GM23338 (cell line): ENCODE results near the gene ST6GALNAC4. TPM values are rescaled to one million over a fixed set of nuclear protein-coding genes. Genes with fewer than 3 reads are reported as not detected.

Source experiments
- ATAC-seq: fragments of 200-7000 bp; cut with Tn5 transposase; 3 replicates; pipeline ENCODE4 v1.9.1; 2020
- DNase-seq: peaks from one replicate; pipeline ENCODE4 v3.0.0-alpha.2; 2015; ENCODE audit warnings: low spot score
- H2AFZ ChIP-seq: fragments of 200-600 bp; sonication (generic); 2 replicates; pipeline ENCODE4 v1.8.0; 2016; ENCODE audit warnings: antibody characterized with exemption, mild to moderate bottlenecking, moderate library complexity
- H3F3A ChIP-seq: fragments of 200-600 bp; sonication (generic); replicated peaks from 2 replicates; pipeline ENCODE4 v1.8.0; 2017; ENCODE audit warnings: antibody characterized with exemption, mixed run types, low read depth
- H3K27ac ChIP-seq: fragments of 200-600 bp; sonication (generic); 2 replicates; pipeline ENCODE4 v1.6.1; 2016; ENCODE audit warnings: low read depth
- H3K27me3 ChIP-seq: fragments of 200-600 bp; sonication (generic); 2 replicates; pipeline ENCODE4 v1.8.0; 2016; ENCODE audit warnings: mild to moderate bottlenecking, mixed run types, moderate library complexity; ENCODE audit not compliant: insufficient read depth
- H3K36me3 ChIP-seq: fragments of 200-600 bp; sonication (generic); 2 replicates; pipeline ENCODE4 v1.8.0; 2016; ENCODE audit warnings: mild to moderate bottlenecking; ENCODE audit not compliant: insufficient read depth
- H3K4me1 ChIP-seq: fragments of 200-600 bp; sonication (generic); 2 replicates; pipeline ENCODE4 v1.8.0; 2016; ENCODE audit warnings: mild to moderate bottlenecking, moderate library complexity; ENCODE audit not compliant: insufficient read depth
- H3K4me2 ChIP-seq: fragments of 200-600 bp; sonication (generic); 2 replicates; pipeline ENCODE4 v1.7.1; 2017; ENCODE audit warnings: mixed run types
- H3K4me3 ChIP-seq: fragments of 200-600 bp; sonication (generic); 2 replicates; pipeline ENCODE4 v1.6.1; 2016; ENCODE audit warnings: mixed run types
- H3K79me2 ChIP-seq: fragments of 200-600 bp; sonication (generic); replicated peaks from 2 replicates; pipeline ENCODE4 v1.8.0; 2017; ENCODE audit warnings: mild to moderate bottlenecking; ENCODE audit not compliant: insufficient read depth
- H3K9me2 ChIP-seq: fragments of 200-600 bp; sonication (generic); 2 replicates; pipeline ENCODE4 v1.8.0; 2017; ENCODE audit not compliant: insufficient read depth
- H4K20me1 ChIP-seq: fragments of 200-600 bp; sonication (generic); replicated peaks from 2 replicates; pipeline ENCODE4 v1.8.0; 2017; ENCODE audit warnings: mild to moderate bottlenecking; ENCODE audit not compliant: insufficient read depth
- H3K27ac Mint-ChIP-seq: 2 replicates; pipeline ENCODE4 v1.8.0; 2020; ENCODE audit warnings: inconsistent platforms, mild to moderate bottlenecking, moderate library complexity, mixed read lengths
- H3K27me3 Mint-ChIP-seq: 3 replicates; pipeline ENCODE4 v1.8.0; 2022; ENCODE audit warnings: low read depth, mild to moderate bottlenecking, moderate library complexity, mixed read lengths, inconsistent platforms; ENCODE audit not compliant: insufficient read depth, poor library complexity
- H3K36me3 Mint-ChIP-seq: 3 replicates; pipeline ENCODE4 v1.8.0; 2021; ENCODE audit warnings: low read depth, mild to moderate bottlenecking, inconsistent platforms, moderate library complexity, mixed read lengths
- H3K4me1 Mint-ChIP-seq: 3 replicates; pipeline ENCODE4 v1.8.0; 2020; ENCODE audit warnings: mild to moderate bottlenecking, inconsistent platforms, mixed read lengths
- H3K4me3 Mint-ChIP-seq: 3 replicates; pipeline ENCODE4 v1.8.0; 2021; ENCODE audit warnings: moderate library complexity, mild to moderate bottlenecking, inconsistent platforms, mixed read lengths
- H3K9me3 Mint-ChIP-seq: 3 replicates; pipeline ENCODE4 v1.8.0; 2020; ENCODE audit warnings: moderate library complexity, mild to moderate bottlenecking, inconsistent platforms, mixed read lengths
- CREB1 ChIP-seq: fragments of 250-450 bp; sonication (Bioruptor Pico); IDR thresholded peaks from 2 replicates; pipeline ENCODE4 v1.5.0; 2020; ENCODE audit warnings: low read depth, mild to moderate bottlenecking, moderate library complexity
- CTCF ChIP-seq, 2 experiments: fragments of 200-600 bp in 1 of 2; sonication (generic) in 1 of 2; conservative IDR thresholded peaks; 2 replicates each; pipeline versions ENCODE4 v1.5.1 to v1.6.1; 2016 to 2017; ENCODE audit warnings: antibody characterized with exemption in 2 of 2, low read depth in 2 of 2, mild to moderate bottlenecking in 2 of 2, moderate library complexity in 1 of 2
- JUNB ChIP-seq: IDR thresholded peaks from one replicate; pipeline ENCODE4 v1.6.1; 2016; ENCODE audit warnings: antibody characterized with exemption; ENCODE audit not compliant: unreplicated experiment
- NANOG ChIP-seq: IDR thresholded peaks from 2 replicates; pipeline ENCODE4 v1.6.1; 2016; ENCODE audit warnings: antibody characterized with exemption, borderline replicate concordance
- POLR2AphosphoS5 ChIP-seq: IDR thresholded peaks from 2 replicates; pipeline ENCODE4 v1.6.1; 2016; ENCODE audit warnings: antibody characterized with exemption, low read depth
- polyA plus RNA-seq: library from polyadenylated mRNA; unstranded; fragments of >200 nt; fragmentation: Nextera tagmentation; extraction: Ambion mirVana; gene quantifications from 2 replicates; pipeline ENCODE4 v1.2.1, GENCODE V29; 2016
- total RNA-seq: library from RNA; depleted of rRNA; stranded (reverse); fragments of >200 nt; shearing (Covaris generic); gene quantifications from 2 replicates; pipeline ENCODE4 v1.2.3, GENCODE V29; 2014
- TF ChIP-seq, protein P1 (sequence below): IDR thresholded peaks from one replicate; pipeline ENCODE4 v1.6.1; 2018; ENCODE audit warnings: antibody characterized with exemption; ENCODE audit not compliant: unreplicated experiment

Gene ST6GALNAC4
- total and polyA plus RNA-seq, 2 experiments from 2014 or later = 8.1 to 35.3 TPM

GRCh38 chr9:127923046-127923445 lies 6.2 kb upstream of the ST6GALNAC4 start:
- Mint-ChIP-seq H3K27ac (no peak overlapping the region), H3K9me3 (no peaks in the 10 kb centered on the region), H3K4me3 (no peak overlapping the region), H3K36me3 (peaks cover 13% of the 10 kb centered on the region), H3K27me3 (peaks cover 18% of the 10 kb centered on the region), H3K4me1 (peaks cover 15% of the 10 kb centered on the region)
- Histone ChIP-seq H3K4me1 (no peaks in the 10 kb centered on the region; the same call in 1 of the 2 replicates), H3K36me3 (no peaks in the 10 kb centered on the region), H3K9me2 (no peaks in the 10 kb centered on the region), H4K20me1 (peaks cover 17% of the 10 kb centered on the region; the same call in 1 of the 2 replicates), H3K79me2 (no peaks in the 10 kb centered on the region), H3F3A (peaks cover 4% of the 10 kb centered on the region; the same call in 1 of the 2 replicates), H3K27me3 (no peaks in the 10 kb centered on the region), H3K4me3 (no peak overlapping the region), H2AFZ (no peak overlapping the region), H3K27ac (no peak overlapping the region), H3K4me2 (no peak overlapping the region)
- TF ChIP-seq NANOG (no peak), CTCF (conservative IDR thresholded peaks at IDR 0.05; ENCODE audit: low read depth in 2 of 2) (no peak), JUNB (no peak)
- DNase-seq = peak; percentile 61
- ATAC-seq = peak; percentile 4; the same call in 2 of the 3 replicates

- H3K27me3 Mint-ChIP-seq = peaks cover 20% of the 10 kb centered on the region
Measured at GRCh38 chr9:127921557-127922120, 4.8 kb upstream of the ST6GALNAC4 start.

More at GRCh38 chr9:127921557-127922120, 4.8 kb upstream of the ST6GALNAC4 start:
- Histone ChIP-seq H3K36me3 (no peaks in the 10 kb centered on the region), H3K9me2 (no peaks in the 10 kb centered on the region), H3K4me2 (peak overlapping the region; percentile 57; the same call in 1 of the 2 replicates), H4K20me1 (peaks cover 19% of the 10 kb centered on the region), H3K27me3 (no peaks in the 10 kb centered on the region), H3K79me2 (no peaks in the 10 kb centered on the region), H3K27ac (no peak overlapping the region), H3F3A (peaks cover 13% of the 10 kb centered on the region; the same call in 1 of the 2 replicates), H2AFZ (no peak overlapping the region), H3K4me3 (peak overlapping the region; percentile 45), H3K4me1 (no peaks in the 10 kb centered on the region; the same call in 1 of the 2 replicates)
- DNase-seq (peak; percentile 75), ATAC-seq (peak; percentile 30)
- Mint-ChIP-seq H3K27ac (no peak overlapping the region), H3K9me3 (no peaks in the 10 kb centered on the region), H3K36me3 (peaks cover 13% of the 10 kb centered on the region), H3K4me1 (peaks cover 19% of the 10 kb centered on the region), H3K4me3 (no peak overlapping the region)
- peak; percentile 80 to 95 for TF ChIP-seq CTCF (conservative IDR thresholded peaks at IDR 0.05; ENCODE audit: low read depth in 2 of 2)
- peak; percentile 24; the same call in 1 of the 2 replicates for TF ChIP-seq POLR2AphosphoS5
- peak; percentile 73 for TF ChIP-seq CREB1 (CRISPR knock-in tag)
- TF ChIP-seq, protein P1, sequence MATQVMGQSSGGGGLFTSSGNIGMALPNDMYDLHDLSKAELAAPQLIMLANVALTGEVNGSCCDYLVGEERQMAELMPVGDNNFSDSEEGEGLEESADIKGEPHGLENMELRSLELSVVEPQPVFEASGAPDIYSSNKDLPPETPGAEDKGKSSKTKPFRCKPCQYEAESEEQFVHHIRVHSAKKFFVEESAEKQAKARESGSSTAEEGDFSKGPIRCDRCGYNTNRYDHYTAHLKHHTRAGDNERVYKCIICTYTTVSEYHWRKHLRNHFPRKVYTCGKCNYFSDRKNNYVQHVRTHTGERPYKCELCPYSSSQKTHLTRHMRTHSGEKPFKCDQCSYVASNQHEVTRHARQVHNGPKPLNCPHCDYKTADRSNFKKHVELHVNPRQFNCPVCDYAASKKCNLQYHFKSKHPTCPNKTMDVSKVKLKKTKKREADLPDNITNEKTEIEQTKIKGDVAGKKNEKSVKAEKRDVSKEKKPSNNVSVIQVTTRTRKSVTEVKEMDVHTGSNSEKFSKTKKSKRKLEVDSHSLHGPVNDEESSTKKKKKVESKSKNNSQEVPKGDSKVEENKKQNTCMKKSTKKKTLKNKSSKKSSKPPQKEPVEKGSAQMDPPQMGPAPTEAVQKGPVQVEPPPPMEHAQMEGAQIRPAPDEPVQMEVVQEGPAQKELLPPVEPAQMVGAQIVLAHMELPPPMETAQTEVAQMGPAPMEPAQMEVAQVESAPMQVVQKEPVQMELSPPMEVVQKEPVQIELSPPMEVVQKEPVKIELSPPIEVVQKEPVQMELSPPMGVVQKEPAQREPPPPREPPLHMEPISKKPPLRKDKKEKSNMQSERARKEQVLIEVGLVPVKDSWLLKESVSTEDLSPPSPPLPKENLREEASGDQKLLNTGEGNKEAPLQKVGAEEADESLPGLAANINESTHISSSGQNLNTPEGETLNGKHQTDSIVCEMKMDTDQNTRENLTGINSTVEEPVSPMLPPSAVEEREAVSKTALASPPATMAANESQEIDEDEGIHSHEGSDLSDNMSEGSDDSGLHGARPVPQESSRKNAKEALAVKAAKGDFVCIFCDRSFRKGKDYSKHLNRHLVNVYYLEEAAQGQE = no peak
